IPS DF 19.7 (cell line): ENCODE measurements around the gene NCKAP5.
"Not testable (repeated sequence)": the region's sequence is repeated elsewhere in the genome, so short reads cannot be mapped to it uniquely, and the experiment has no call there.

Source experiments
- DNase-seq: peaks from one replicate; pipeline ENCODE4 v3.0.0-alpha.2; 2013; ENCODE audit warnings: low read depth, low spot score

NCKAP5 gene

DNA sequence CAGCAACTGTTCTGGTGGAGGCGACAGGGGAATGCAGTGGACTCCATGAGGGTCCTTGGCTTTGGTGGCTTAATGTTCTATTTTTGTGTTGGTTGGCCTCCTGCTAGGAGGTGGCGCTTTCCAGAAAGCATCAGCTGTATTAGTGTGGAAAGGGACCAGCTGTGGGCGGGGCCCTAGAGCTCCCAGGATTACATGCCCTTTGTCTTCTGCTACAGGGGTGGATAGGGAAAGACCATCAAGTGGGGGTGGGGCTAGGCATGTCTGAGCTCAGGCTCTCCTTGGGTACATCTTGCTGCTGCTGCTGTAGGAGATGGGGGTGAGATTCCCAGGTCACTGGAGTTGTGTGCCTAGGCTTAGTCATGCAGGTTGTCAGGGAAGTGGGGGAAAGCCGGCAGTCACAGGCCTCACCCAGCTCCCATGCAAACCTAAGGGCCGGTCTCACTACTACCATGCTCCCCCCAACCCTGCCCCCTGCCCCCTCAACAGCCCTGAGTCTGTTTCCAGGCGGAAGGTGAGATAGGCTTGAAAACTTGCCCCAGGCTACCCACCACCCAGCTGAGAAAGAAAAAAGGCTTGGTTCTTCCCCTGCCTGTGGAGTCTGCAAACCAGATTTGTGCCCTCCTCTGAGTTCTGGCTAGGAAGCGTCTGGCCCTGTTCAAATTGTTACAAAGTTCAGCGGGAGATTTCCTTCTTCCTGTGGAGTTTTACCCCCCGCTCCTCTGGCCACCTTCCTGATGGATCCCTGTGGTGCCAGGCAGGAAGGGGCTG is 756.9 kb downstream of the NCKAP5 start:
- DNase-seq, result no peak

DNA sequence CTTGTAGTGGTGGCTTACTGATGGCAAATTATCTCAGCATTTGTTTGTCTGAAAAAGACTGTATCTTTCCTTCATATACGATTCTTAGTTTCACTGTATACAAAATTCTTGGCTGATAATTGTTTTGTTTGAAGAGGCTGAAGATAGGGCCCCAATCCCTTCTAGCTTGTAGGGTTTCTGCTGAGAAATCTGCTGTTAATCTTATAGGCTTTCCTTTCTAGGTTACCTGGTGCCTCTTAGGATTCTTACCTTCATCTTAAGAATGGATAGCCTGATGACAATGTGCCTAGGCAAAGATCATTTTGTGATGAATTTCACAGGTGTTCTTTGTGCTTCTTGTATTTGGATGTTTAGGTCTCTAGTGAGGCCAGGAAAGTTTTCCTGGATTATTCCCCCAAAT is 758.3 kb downstream of the NCKAP5 start:
- DNase-seq, result not testable (repeated sequence)

GRCh38 chr2:132804051-132804450 is 764.2 kb downstream of the NCKAP5 start:
- no peak for DNase-seq

GRCh38 chr2:132798341-132798740 is 769.9 kb downstream of the NCKAP5 start:
- DNase-seq, result no peak

- no peak for DNase-seq
Measured at GRCh38 chr2:132797556-132797955, 770.7 kb downstream of the NCKAP5 start.

- DNase-seq, result no peak
Measured at GRCh38 chr2:132797071-132797470, 771.2 kb downstream of the NCKAP5 start.

DNA sequence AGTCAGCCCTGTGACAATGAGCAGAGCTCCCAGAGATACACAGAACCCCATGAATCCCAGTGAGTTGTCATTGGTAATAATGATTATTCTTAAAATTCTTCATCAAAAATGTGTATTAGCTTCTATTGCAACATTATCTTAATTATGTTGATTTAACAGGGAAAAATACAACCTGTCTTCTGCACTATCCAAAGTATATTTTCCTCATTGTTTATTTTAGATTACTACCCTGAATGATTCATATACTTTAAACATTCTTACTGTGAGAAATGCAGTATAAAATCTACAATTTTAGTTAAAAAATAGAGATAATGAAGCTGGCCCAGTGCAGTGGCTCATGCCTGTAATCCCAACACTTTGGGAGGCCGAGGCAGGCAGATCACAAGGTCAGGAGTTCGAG is 773.0 kb downstream of the NCKAP5 start:
- no peak for DNase-seq

DNA sequence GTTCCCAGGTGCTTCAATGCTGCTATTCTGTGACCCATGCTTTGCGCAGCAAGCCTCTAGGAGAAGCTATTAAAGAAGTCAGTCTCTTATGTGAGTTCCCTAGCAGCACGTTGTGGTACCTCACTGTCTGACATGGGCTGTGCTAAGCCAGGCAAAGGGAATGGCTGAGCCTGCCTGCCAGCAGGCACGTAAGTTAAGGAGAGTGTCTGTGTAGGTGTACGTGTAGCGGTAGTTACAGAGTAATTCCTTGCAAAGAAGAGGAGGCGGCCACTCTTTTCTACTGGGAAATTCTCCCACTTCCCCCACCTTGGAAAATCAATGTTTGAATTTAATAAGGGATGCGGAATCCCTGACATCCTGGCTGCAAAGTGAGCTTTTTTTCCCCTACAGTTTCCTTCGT is 774.7 kb downstream of the NCKAP5 start:
- DNase-seq, result no peak

GRCh38 chr2:132790207-132790785 is 778.0 kb downstream of the NCKAP5 start:
- no peak for DNase-seq

- no peak for DNase-seq
Measured at GRCh38 chr2:132789066-132789465, 779.2 kb downstream of the NCKAP5 start.

- no peak for DNase-seq
Measured at GRCh38 chr2:132788310-132788838, 779.9 kb downstream of the NCKAP5 start.

DNA sequence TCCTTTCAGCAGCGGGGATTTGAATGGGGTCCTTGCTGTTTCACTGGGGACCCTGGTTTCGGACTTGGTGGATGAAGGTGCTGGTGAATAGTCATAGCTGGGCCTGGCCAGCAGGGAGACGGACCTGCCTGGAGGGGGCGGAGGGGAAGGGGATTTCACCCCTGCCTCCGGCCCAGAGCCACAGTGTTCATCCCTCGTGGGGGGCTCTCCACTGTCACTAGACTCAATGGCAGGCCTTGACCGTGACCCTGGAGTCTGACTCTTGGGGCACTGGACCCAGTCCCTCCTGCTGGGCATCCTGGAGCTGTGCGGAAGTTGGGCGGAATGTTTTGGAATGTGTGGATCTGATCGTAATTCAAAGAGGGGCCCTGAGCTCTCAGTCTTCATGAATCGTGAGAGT is 784.4 kb downstream of the NCKAP5 start:
- DNase-seq, result no peak

DNA sequence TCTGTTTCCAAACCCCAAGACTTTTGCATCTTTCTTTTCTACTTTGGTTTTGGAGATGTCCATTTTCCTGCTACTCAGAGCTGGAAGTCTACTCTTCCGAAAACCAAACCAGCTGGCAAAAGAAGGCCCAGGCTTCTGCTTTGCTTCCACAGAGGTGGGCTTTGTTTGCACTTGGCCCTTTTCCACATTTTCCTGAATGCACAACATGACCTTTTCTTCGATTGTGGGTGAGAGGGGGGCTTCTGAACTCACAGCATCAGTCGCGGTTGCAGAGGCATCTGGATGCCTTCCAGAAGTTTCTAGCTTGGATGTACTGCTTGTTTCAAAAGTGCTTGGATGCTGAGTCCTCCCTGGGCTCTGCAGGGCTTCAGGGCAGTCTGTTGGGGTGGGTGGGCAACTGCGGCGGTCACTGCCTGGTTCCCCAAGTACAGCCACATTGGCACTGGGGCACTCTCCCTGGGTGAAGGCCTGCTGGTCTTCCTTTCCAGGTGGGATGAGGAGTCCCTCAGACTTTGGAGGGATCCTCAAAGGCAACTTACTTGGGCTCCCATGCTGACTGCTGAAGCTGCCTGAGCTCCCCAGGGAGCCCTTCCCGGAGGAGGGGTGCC is 786.0 kb downstream of the NCKAP5 start:
- no peak for DNase-seq

DNA sequence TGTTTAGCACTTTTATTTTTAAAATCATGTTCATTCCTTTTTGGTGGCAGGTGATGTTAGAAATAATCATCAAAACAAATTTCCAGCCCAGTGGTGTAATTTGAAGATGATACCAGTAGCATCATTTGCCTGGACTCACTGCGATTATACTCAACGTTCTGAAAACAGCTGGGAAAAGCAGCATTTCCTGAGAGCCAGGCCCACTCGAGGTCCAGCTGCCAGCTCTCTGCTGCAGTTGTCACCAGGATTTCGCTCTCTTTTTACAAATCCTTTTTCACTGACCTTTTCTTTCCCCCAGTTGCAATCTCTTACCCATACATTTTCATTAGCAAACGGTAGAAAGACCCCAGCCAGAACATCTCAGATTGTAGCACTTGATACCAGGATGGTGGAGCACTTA is 787.6 kb downstream of the NCKAP5 start:
- DNase-seq, result no peak

GRCh38 chr2:132779206-132779721 is 789.0 kb downstream of the NCKAP5 start:
- DNase-seq, result no peak

GRCh38 chr2:132776287-132776686 is 792.0 kb downstream of the NCKAP5 start:
- no peak for DNase-seq

DNA sequence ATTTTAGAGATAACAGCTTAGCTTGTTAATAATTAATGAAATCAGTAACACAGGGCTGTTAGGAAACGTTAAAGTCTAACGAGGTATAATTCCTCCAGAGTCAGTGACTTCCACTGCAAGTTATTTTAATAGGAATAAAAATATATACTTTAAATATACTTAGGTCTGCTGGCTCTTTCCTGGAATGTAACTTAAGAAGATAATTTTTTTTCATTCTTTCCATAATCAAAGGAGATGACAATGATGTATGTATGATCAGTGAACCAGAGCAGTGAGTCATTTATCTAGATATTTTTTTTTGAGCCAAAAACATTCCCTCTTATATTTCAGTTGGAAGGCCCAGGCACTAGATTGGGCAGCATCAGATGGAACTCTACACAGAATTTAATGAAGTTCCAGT is 794.1 kb downstream of the NCKAP5 start:
- DNase-seq, result no peak

- DNase-seq, result no peak
Measured at GRCh38 chr2:132773331-132773730, 794.9 kb downstream of the NCKAP5 start.

- no peak for DNase-seq
Measured at GRCh38 chr2:132772340-132772739, 795.9 kb downstream of the NCKAP5 start.

- no peak for DNase-seq
Measured at GRCh38 chr2:132766573-132766972, 801.7 kb downstream of the NCKAP5 start.

DNA sequence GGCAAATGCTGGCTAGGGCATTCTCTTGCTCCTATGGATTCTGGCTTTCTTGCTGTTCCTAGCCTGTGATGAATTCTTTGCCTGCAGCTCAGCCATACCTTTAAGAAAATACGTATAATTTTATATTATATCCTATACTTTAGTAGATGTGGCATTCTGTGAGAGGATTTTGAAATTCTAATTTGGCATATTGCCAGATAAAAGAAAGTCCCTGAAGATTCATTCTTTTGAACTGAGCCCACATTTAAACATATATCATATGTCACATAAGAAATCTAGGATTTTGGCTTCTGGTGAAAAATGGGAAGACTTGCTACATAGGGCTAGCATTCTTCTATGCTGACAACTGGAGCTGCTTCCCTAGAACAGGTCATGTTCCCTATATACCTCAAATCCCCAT is 806.8 kb downstream of the NCKAP5 start:
- no peak for DNase-seq

GRCh38 chr2:132760971-132761370 is 807.3 kb downstream of the NCKAP5 start:
- DNase-seq, result no peak

DNA sequence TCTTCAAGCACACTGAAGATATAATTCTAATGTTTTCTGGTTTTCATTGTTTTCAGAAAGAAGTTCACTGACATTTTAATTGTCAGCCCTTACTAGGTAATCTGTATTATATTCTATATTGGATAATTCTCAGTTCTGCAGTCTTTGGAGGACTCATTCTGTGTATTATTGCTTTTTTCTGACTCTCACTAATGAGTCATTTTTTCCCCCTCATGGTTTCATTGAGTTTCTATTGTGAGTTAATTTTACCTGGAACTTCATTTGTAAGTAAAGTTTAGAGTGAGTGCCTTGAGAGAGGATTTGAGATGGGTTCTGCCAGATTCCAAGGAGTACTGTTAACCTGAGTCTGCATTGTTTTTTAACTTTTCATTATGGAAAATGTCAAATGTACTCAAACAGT is 807.9 kb downstream of the NCKAP5 start:
- DNase-seq, result no peak
